GM23338 (cell line): ENCODE measurements around the gene FBP1. TPM values are rescaled to one million over a fixed set of nuclear protein-coding genes. Genes with fewer than 3 reads are reported as not detected.

ENCODE experiments used
- ATAC-seq: fragments of 200-7000 bp; cut with Tn5 transposase; 3 replicates; pipeline ENCODE4 v1.9.1; 2020
- DNase-seq: peaks from one replicate; pipeline ENCODE4 v3.0.0-alpha.2; 2015; ENCODE audit warnings: low spot score
- H2AFZ ChIP-seq: fragments of 200-600 bp; sonication (generic); 2 replicates; pipeline ENCODE4 v1.8.0; 2016; ENCODE audit warnings: antibody characterized with exemption, mild to moderate bottlenecking, moderate library complexity
- H3F3A ChIP-seq: fragments of 200-600 bp; sonication (generic); replicated peaks from 2 replicates; pipeline ENCODE4 v1.8.0; 2017; ENCODE audit warnings: antibody characterized with exemption, mixed run types, low read depth
- H3K27ac ChIP-seq: fragments of 200-600 bp; sonication (generic); 2 replicates; pipeline ENCODE4 v1.6.1; 2016; ENCODE audit warnings: low read depth
- H3K27me3 ChIP-seq: fragments of 200-600 bp; sonication (generic); 2 replicates; pipeline ENCODE4 v1.8.0; 2016; ENCODE audit warnings: mild to moderate bottlenecking, mixed run types, moderate library complexity; ENCODE audit not compliant: insufficient read depth
- H3K36me3 ChIP-seq: fragments of 200-600 bp; sonication (generic); 2 replicates; pipeline ENCODE4 v1.8.0; 2016; ENCODE audit warnings: mild to moderate bottlenecking; ENCODE audit not compliant: insufficient read depth
- H3K4me1 ChIP-seq: fragments of 200-600 bp; sonication (generic); 2 replicates; pipeline ENCODE4 v1.8.0; 2016; ENCODE audit warnings: mild to moderate bottlenecking, moderate library complexity; ENCODE audit not compliant: insufficient read depth
- H3K4me2 ChIP-seq: fragments of 200-600 bp; sonication (generic); 2 replicates; pipeline ENCODE4 v1.7.1; 2017; ENCODE audit warnings: mixed run types
- H3K4me3 ChIP-seq: fragments of 200-600 bp; sonication (generic); 2 replicates; pipeline ENCODE4 v1.6.1; 2016; ENCODE audit warnings: mixed run types
- H3K79me2 ChIP-seq: fragments of 200-600 bp; sonication (generic); replicated peaks from 2 replicates; pipeline ENCODE4 v1.8.0; 2017; ENCODE audit warnings: mild to moderate bottlenecking; ENCODE audit not compliant: insufficient read depth
- H3K9me2 ChIP-seq: fragments of 200-600 bp; sonication (generic); 2 replicates; pipeline ENCODE4 v1.8.0; 2017; ENCODE audit not compliant: insufficient read depth
- H4K20me1 ChIP-seq: fragments of 200-600 bp; sonication (generic); replicated peaks from 2 replicates; pipeline ENCODE4 v1.8.0; 2017; ENCODE audit warnings: mild to moderate bottlenecking; ENCODE audit not compliant: insufficient read depth
- H3K27ac Mint-ChIP-seq: 2 replicates; pipeline ENCODE4 v1.8.0; 2020; ENCODE audit warnings: inconsistent platforms, mild to moderate bottlenecking, moderate library complexity, mixed read lengths
- H3K27me3 Mint-ChIP-seq: 3 replicates; pipeline ENCODE4 v1.8.0; 2022; ENCODE audit warnings: low read depth, mild to moderate bottlenecking, moderate library complexity, mixed read lengths, inconsistent platforms; ENCODE audit not compliant: insufficient read depth, poor library complexity
- H3K36me3 Mint-ChIP-seq: 3 replicates; pipeline ENCODE4 v1.8.0; 2021; ENCODE audit warnings: low read depth, mild to moderate bottlenecking, inconsistent platforms, moderate library complexity, mixed read lengths
- H3K4me1 Mint-ChIP-seq: 3 replicates; pipeline ENCODE4 v1.8.0; 2020; ENCODE audit warnings: mild to moderate bottlenecking, inconsistent platforms, mixed read lengths
- H3K4me3 Mint-ChIP-seq: 3 replicates; pipeline ENCODE4 v1.8.0; 2021; ENCODE audit warnings: moderate library complexity, mild to moderate bottlenecking, inconsistent platforms, mixed read lengths
- H3K9me3 Mint-ChIP-seq: 3 replicates; pipeline ENCODE4 v1.8.0; 2020; ENCODE audit warnings: moderate library complexity, mild to moderate bottlenecking, inconsistent platforms, mixed read lengths
- CREB1 ChIP-seq: fragments of 250-450 bp; sonication (Bioruptor Pico); IDR thresholded peaks from 2 replicates; pipeline ENCODE4 v1.5.0; 2020; ENCODE audit warnings: low read depth, mild to moderate bottlenecking, moderate library complexity
- CTCF ChIP-seq, 2 experiments: fragments of 200-600 bp in 1 of 2; sonication (generic) in 1 of 2; conservative IDR thresholded peaks; 2 replicates each; pipeline versions ENCODE4 v1.5.1 to v1.6.1; 2016 to 2017; ENCODE audit warnings: antibody characterized with exemption in 2 of 2, low read depth in 2 of 2, mild to moderate bottlenecking in 2 of 2, moderate library complexity in 1 of 2
- EZH2phosphoT487 ChIP-seq: fragments of 200-600 bp; sonication (generic); IDR thresholded peaks from one replicate; pipeline ENCODE4 v1.8.1; 2018; ENCODE audit warnings: antibody characterized with exemption; ENCODE audit not compliant: unreplicated experiment
- JUNB ChIP-seq: IDR thresholded peaks from one replicate; pipeline ENCODE4 v1.6.1; 2016; ENCODE audit warnings: antibody characterized with exemption; ENCODE audit not compliant: unreplicated experiment
- NANOG ChIP-seq: IDR thresholded peaks from 2 replicates; pipeline ENCODE4 v1.6.1; 2016; ENCODE audit warnings: antibody characterized with exemption, borderline replicate concordance
- POLR2AphosphoS5 ChIP-seq: IDR thresholded peaks from 2 replicates; pipeline ENCODE4 v1.6.1; 2016; ENCODE audit warnings: antibody characterized with exemption, low read depth
- STAT1 ChIP-seq: IDR thresholded peaks from one replicate; pipeline ENCODE4 v1.6.1; 2016; ENCODE audit warnings: antibody characterized with exemption; ENCODE audit not compliant: unreplicated experiment
- ZNF114 ChIP-seq: fragments of 250-450 bp; sonication (Bioruptor Pico); IDR thresholded peaks from 2 replicates; pipeline ENCODE4 v1.5.0; 2020; ENCODE audit warnings: mild to moderate bottlenecking, moderate library complexity
- ZNF331 ChIP-seq: fragments of 250-450 bp; sonication (Bioruptor Pico); IDR thresholded peaks from 2 replicates; pipeline ENCODE4 v1.5.0; 2020; ENCODE audit warnings: low read depth, mild to moderate bottlenecking, moderate library complexity
- ZNF462 ChIP-seq: fragments of 250-450 bp; sonication (Bioruptor Pico); IDR thresholded peaks from 2 replicates; pipeline ENCODE4 v1.5.0; 2020; ENCODE audit warnings: mild to moderate bottlenecking, moderate library complexity
- polyA plus RNA-seq: library from polyadenylated mRNA; unstranded; fragments of >200 nt; fragmentation: Nextera tagmentation; extraction: Ambion mirVana; gene quantifications from 2 replicates; pipeline ENCODE4 v1.2.1, GENCODE V29; 2016
- total RNA-seq: library from RNA; depleted of rRNA; stranded (reverse); fragments of >200 nt; shearing (Covaris generic); gene quantifications from 2 replicates; pipeline ENCODE4 v1.2.3, GENCODE V29; 2014

Gene FBP1
- total and polyA plus RNA-seq, 2 experiments from 2014 or later = 3.0 to 3.3 TPM

- ATAC-seq (no peak), DNase-seq (no peak)
- H3K27ac Mint-ChIP-seq = no peak overlapping the region
- no peaks in the 10 kb centered on the region for H3K79me2 ChIP-seq
- H3K9me2 ChIP-seq = no peaks in the 10 kb centered on the region
- H3K4me3 ChIP-seq = no peak overlapping the region
- no peaks in the 10 kb centered on the region for H3K9me3 Mint-ChIP-seq
- H3K4me3 Mint-ChIP-seq = no peak overlapping the region
- no peak overlapping the region for H3K4me2 ChIP-seq
- no peaks in the 10 kb centered on the region for H3K27me3 Mint-ChIP-seq
- no peak overlapping the region for H2AFZ ChIP-seq
- H3F3A ChIP-seq = no peaks in the 10 kb centered on the region
- no peaks in the 10 kb centered on the region for H3K4me1 ChIP-seq
- no peaks in the 10 kb centered on the region for H3K36me3 ChIP-seq
- peaks cover 14% of the 10 kb centered on the region; the same call in 2 of the 3 replicates for H3K4me1 Mint-ChIP-seq
- H3K27me3 ChIP-seq = no peaks in the 10 kb centered on the region
- no peaks in the 10 kb centered on the region for H4K20me1 ChIP-seq
- no peaks in the 10 kb centered on the region for H3K36me3 Mint-ChIP-seq
- H3K27ac ChIP-seq = no peak overlapping the region
- TF ChIP-seq POLR2AphosphoS5 (no peak), CTCF (conservative IDR thresholded peaks at IDR 0.05; ENCODE audit: low read depth in 2 of 2) (peak; percentile 24 to 30; a peak in 3 of 4 replicates)
Observed at GRCh38 chr9:94613003-94613402, 26.3 kb downstream of the FBP1 start.

- no peaks in the 10 kb centered on the region for H3F3A ChIP-seq
- no peak for ATAC-seq
- no peaks in the 10 kb centered on the region for H3K36me3 ChIP-seq
- Mint-ChIP-seq H3K36me3 (no peaks in the 10 kb centered on the region), H3K27ac (no peak overlapping the region), H3K27me3 (no peaks in the 10 kb centered on the region), H3K4me1 (peaks cover 20% of the 10 kb centered on the region), H3K9me3 (no peaks in the 10 kb centered on the region), H3K4me3 (no peak overlapping the region)
- H3K4me2 ChIP-seq = no peak overlapping the region
- DNase-seq = no peak
- H3K27me3 ChIP-seq = no peaks in the 10 kb centered on the region
- H3K4me3 ChIP-seq = no peak overlapping the region
- no peaks in the 10 kb centered on the region for H3K9me2 ChIP-seq
- no peak overlapping the region for H2AFZ ChIP-seq
- H4K20me1 ChIP-seq = no peaks in the 10 kb centered on the region
- H3K79me2 ChIP-seq = no peaks in the 10 kb centered on the region
- H3K27ac ChIP-seq = no peak overlapping the region
- peaks cover 9% of the 10 kb centered on the region; the same call in 1 of the 2 replicates for H3K4me1 ChIP-seq
- TF ChIP-seq CREB1 (CRISPR knock-in tag) (no peak), CTCF (conservative IDR thresholded peaks at IDR 0.05; ENCODE audit: low read depth in 2 of 2) (no peak), EZH2phosphoT487 (no peak), POLR2AphosphoS5 (no peak), ZNF462 (CRISPR knock-in tag) (no peak), JUNB (no peak), STAT1 (no peak), ZNF114 (no peak), NANOG (no peak), ZNF331 (CRISPR knock-in tag) (no peak)
Observed at GRCh38 chr9:94612071-94612470, 27.2 kb downstream of the FBP1 start.
